Natural killer cell (primary cell): ENCODE results near the gene CLEC4E. TPM values are rescaled to one million over a fixed set of nuclear protein-coding genes. Genes with fewer than 3 reads are reported as not detected.
A peak's percentile ranks its signal among the peaks of the same experiment; 100 is the strongest.
"Not testable (repeated sequence)": the region's sequence is repeated elsewhere in the genome, so short reads cannot be mapped to it uniquely, and the experiment has no call there.

Experiments used
- ATAC-seq, 3 donors: fragments of 150-1000 bp in 2 of 3; fragments of 200-7000 bp in 1 of 3; cut with Tn5 transposase; 1 replicate in 1 of 3; 2 replicates in 2 of 3; pipeline ENCODE4 v1.10.0; 2021; ENCODE audit warnings: mild to moderate bottlenecking in 2 of 3, moderate library complexity in 2 of 3
- DNase-seq, 2 donors: peaks; one replicate each; pipeline versions ENCODE4 v3.0.0 to v3.0.0-alpha.2; 2013 to 2021; ENCODE audit warnings: mixed read lengths in 1 of 2
- H3K27ac ChIP-seq: one replicate; pipeline ENCODE4 v1.5.1; 2013; ENCODE audit warnings: mild to moderate bottlenecking, low read length
- H3K27me3 ChIP-seq: one replicate; pipeline ENCODE4 v1.6.1; 2013; ENCODE audit warnings: low read length; ENCODE audit not compliant: control insufficient read depth, insufficient read depth
- H3K36me3 ChIP-seq: one replicate; pipeline ENCODE4 v1.6.1; 2013; ENCODE audit warnings: low read length; ENCODE audit not compliant: control insufficient read depth, insufficient read depth
- H3K4me1 ChIP-seq: one replicate; pipeline ENCODE4 v1.6.1; 2013; ENCODE audit warnings: low read length; ENCODE audit not compliant: control insufficient read depth, insufficient read depth
- H3K4me3 ChIP-seq: one replicate; pipeline ENCODE4 v1.5.1; 2013; ENCODE audit warnings: low read length
- H3K9me3 ChIP-seq: one replicate; pipeline ENCODE4 v1.6.1; 2013; ENCODE audit warnings: low read length; ENCODE audit not compliant: control insufficient read depth, insufficient read depth
- H3K27ac Mint-ChIP-seq, 2 donors: one replicate each; pipeline ENCODE4 v1.8.0; 2022; ENCODE audit warnings: mild to moderate bottlenecking in 2 of 2, mixed read lengths in 2 of 2, moderate library complexity in 1 of 2
- H3K27me3 Mint-ChIP-seq, 2 donors: one replicate each; pipeline ENCODE4 v1.8.0; 2022; ENCODE audit warnings: low read depth in 2 of 2, mixed read lengths in 2 of 2
- H3K36me3 Mint-ChIP-seq: one replicate; pipeline ENCODE4 v1.8.0; 2022; ENCODE audit warnings: mixed read lengths
- H3K4me1 Mint-ChIP-seq, 2 donors: one replicate each; pipeline ENCODE4 v1.8.0; 2022; ENCODE audit warnings: mixed read lengths in 2 of 2
- H3K4me3 Mint-ChIP-seq: one replicate; pipeline ENCODE4 v1.8.0; 2022; ENCODE audit warnings: mild to moderate bottlenecking, moderate library complexity, mixed read lengths
- H3K9me3 Mint-ChIP-seq, 2 donors: one replicate each; pipeline ENCODE4 v1.8.0; 2022; ENCODE audit warnings: mixed read lengths in 2 of 2
- CTCF ChIP-seq: fragments of 200-600 bp; IDR thresholded peaks from one replicate; pipeline ENCODE4 v1.8.0; 2022; ENCODE audit warnings: antibody characterized with exemption
- WGBS: methylation state at CpG from one replicate; pipeline ENCODE4 v1.1.7; 2013; ENCODE audit warnings: missing lambda C conversion rate; ENCODE audit not compliant: insufficient coverage; 5-methylcytosine and 5-hydroxymethylcytosine counted together
- intact Hi-C: fragments of 100-400 bp; cut with micrococcal nuclease; formaldehyde crosslinking; loops from one replicate; pipeline ENCODE4 v1.14.2; 2022
- total RNA-seq, 4 donors: library from RNA; stranded (reverse); fragments of 120-200 nt in 1 of 4; gene quantifications; one replicate each; pipeline versions ENCODE4 v1.2.3 to v1.2.4, GENCODE V29; 2013 to 2022

Gene CLEC4E
- total RNA-seq, 3 donors from 2014 or later (not counting 1 experiment from before 2014, with no cell fraction given): 3.3 to 9.1 TPM; not detected in 1

- intact Hi-C loops: no loop called here
- DNase-seq (no peak), ATAC-seq (no peak)
- WGBS: 67% methylated on average over 3 of the region's 4 CpGs
- Histone ChIP-seq H3K27ac (no peak overlapping the region), H3K9me3 (no peaks in the 10 kb centered on the region), H3K4me1 (no peaks in the 10 kb centered on the region), H3K27me3 (no peaks in the 10 kb centered on the region), H3K4me3 (no peak overlapping the region), H3K36me3 (no peaks in the 10 kb centered on the region)
- Mint-ChIP-seq H3K36me3 (no peaks in the 10 kb centered on the region), H3K27ac (no peak overlapping the region), H3K27me3 (peaks cover 12% of the 10 kb centered on the region in 2 donors), H3K9me3 (no peaks in the 10 kb centered on the region), H3K4me1 (peaks cover 5 to 6% of the 10 kb centered on the region in 2 donors), H3K4me3 (no peak overlapping the region)
- no peak for TF ChIP-seq CTCF
These were observed 41.1 kb downstream of the CLEC4E start for GRCh38 chr12:8499616-8500015.

GRCh38 chr12:8496074-8496473 is 44.6 kb downstream of the CLEC4E start:
- DNase-seq, ATAC-seq, H3K9me3 ChIP-seq, H3K4me1 ChIP-seq, H3K27me3 ChIP-seq, H3K36me3 ChIP-seq, H3K4me3 ChIP-seq, H3K36me3 Mint-ChIP-seq, H3K9me3 Mint-ChIP-seq, H3K4me3 Mint-ChIP-seq, H3K27ac Mint-ChIP-seq, intact Hi-C loops, H3K27ac ChIP-seq: not testable (repeated sequence)
- Mint-ChIP-seq H3K27me3 (peaks cover 12% of the 10 kb centered on the region in 2 donors), H3K4me1 (peaks cover 9 to 13% of the 10 kb centered on the region in 2 donors)
- 48% methylated on average over 4 of the region's 7 CpGs for WGBS

GRCh38 chr12:8495671-8496070 is 45.0 kb downstream of the CLEC4E start:
- H3K4me3 ChIP-seq, DNase-seq, H3K27ac Mint-ChIP-seq, H3K4me1 ChIP-seq, ATAC-seq, H3K36me3 ChIP-seq, H3K27ac ChIP-seq, H3K36me3 Mint-ChIP-seq, H3K9me3 Mint-ChIP-seq, H3K9me3 ChIP-seq, H3K27me3 ChIP-seq, intact Hi-C loops, H3K4me3 Mint-ChIP-seq: not testable (repeated sequence)
- H3K4me1 Mint-ChIP-seq: peaks cover 9 to 13% of the 10 kb centered on the region in 2 donors
- H3K27me3 Mint-ChIP-seq: peaks cover 12% of the 10 kb centered on the region in 2 donors
- 91% methylated on average over 4 of the region's 4 CpGs for WGBS

GRCh38 chr12:8493084-8493483 is 47.6 kb downstream of the CLEC4E start:
- no peaks in the 10 kb centered on the region for H3K9me3 ChIP-seq
- peak overlapping the region; percentile 38 for H3K27ac ChIP-seq
- peaks cover 3% of the 10 kb centered on the region for H3K4me1 ChIP-seq
- no peaks in the 10 kb centered on the region for H3K36me3 Mint-ChIP-seq
- H3K4me3 ChIP-seq: no peak overlapping the region
- peaks cover 2% of the 10 kb centered on the region for H3K27me3 ChIP-seq
- WGBS: no CpG with 5 or more reads among the region's 2 CpGs
- intact Hi-C loops: no loop called here
- H3K4me1 Mint-ChIP-seq: peaks cover 9 to 13% of the 10 kb centered on the region in 2 donors
- ATAC-seq (peak; percentile 66 to 74 (median 70)), DNase-seq (peak in 1 of 2 donors; percentile 54)
- no peaks in the 10 kb centered on the region for H3K36me3 ChIP-seq
- no peak for TF ChIP-seq CTCF
- H3K9me3 Mint-ChIP-seq: no peaks in the 10 kb centered on the region
- H3K27ac Mint-ChIP-seq: peak overlapping the region in 1 of 2 donors; percentile 53
- H3K4me3 Mint-ChIP-seq: no peak overlapping the region
- peaks cover 12 to 16% of the 10 kb centered on the region in 2 donors for H3K27me3 Mint-ChIP-seq
